Peyer's patch (tissue), 4 donors: Measurements from ENCODE around the gene IL10. TPM values are rescaled to one million over a fixed set of nuclear protein-coding genes. Genes with fewer than 3 reads are reported as not detected.

ENCODE experiments used
- DNase-seq, 3 donors: peaks; one replicate each; pipeline ENCODE4 v3.0.0-alpha.2; 2017 to 2019
- H3K27ac ChIP-seq, 4 donors: fragments of 200-600 bp; sonication (generic); one replicate each; pipeline ENCODE4 v1.5.1; 2016 to 2019
- H3K27me3 ChIP-seq, 2 donors: fragments of 200-600 bp; sonication (generic); one replicate each; pipeline ENCODE4 v1.5.1; 2019
- H3K36me3 ChIP-seq, 3 donors: fragments of 200-600 bp; sonication (generic); one replicate each; pipeline ENCODE4 v1.5.1; 2016 to 2019
- H3K4me1 ChIP-seq, 4 donors: fragments of 200-600 bp; sonication (generic); one replicate each; pipeline ENCODE4 v1.5.1; 2016 to 2019
- H3K4me3 ChIP-seq, 4 donors: fragments of 200-600 bp; sonication (generic); 1 replicate in 3 of 4; 2 replicates in 1 of 4; pipeline ENCODE4 v1.5.1; 2016 to 2019; ENCODE audit warnings: mild to moderate bottlenecking in 1 of 4
- H3K9me3 ChIP-seq, 4 donors: fragments of 200-600 bp; sonication (generic); one replicate each; pipeline ENCODE4 v1.5.1; 2016 to 2019; ENCODE audit warnings: mild to moderate bottlenecking in 1 of 4
- CTCF ChIP-seq, 6 experiments: fragments of 450-650 bp in 4 of 6; fragments of 200-600 bp in 2 of 6; sonication (generic) in 1 of 6; IDR thresholded peaks; one replicate each; pipeline ENCODE4 v1.5.1; 2017 to 2019; ENCODE audit warnings: antibody characterized with exemption in 6 of 6, mild to moderate bottlenecking in 3 of 6, moderate library complexity in 1 of 6
- POLR2A ChIP-seq, 2 donors: fragments of 450-650 bp; IDR thresholded peaks; one replicate each; pipeline ENCODE4 v1.5.1; 2017; ENCODE audit warnings: antibody characterized with exemption in 2 of 2, mild to moderate bottlenecking in 2 of 2, moderate library complexity in 2 of 2
- total RNA-seq, 4 donors: library from RNA; depleted of rRNA; stranded (reverse); fragments of >200 nt; gene quantifications; one replicate each; pipeline ENCODE4 v1.1.0, GENCODE V29; 2016

The IL10 gene
- total RNA-seq, 4 donors from 2014 or later: 0.85 to 2.0 TPM; not detected in 2

GRCh38 chr1:206742719-206743383 lies 29.4 kb downstream of the IL10 start:
- TF ChIP-seq CTCF (IDR thresholded peaks at IDR 0.05): no peak
- TF ChIP-seq POLR2A (IDR thresholded peaks at IDR 0.05): no peak
- Histone ChIP-seq H3K27ac (no peak overlapping the region), H3K27me3 (no peaks in the 10 kb centered on the region), H3K36me3 (no peaks in the 10 kb centered on the region), H3K9me3 (no peaks in the 10 kb centered on the region), H3K4me3 (no peak overlapping the region), H3K4me1 (peaks cover 0 to 10% (median 2%) of the 10 kb centered on the region in 4 donors)
- no peak for DNase-seq

DNA sequence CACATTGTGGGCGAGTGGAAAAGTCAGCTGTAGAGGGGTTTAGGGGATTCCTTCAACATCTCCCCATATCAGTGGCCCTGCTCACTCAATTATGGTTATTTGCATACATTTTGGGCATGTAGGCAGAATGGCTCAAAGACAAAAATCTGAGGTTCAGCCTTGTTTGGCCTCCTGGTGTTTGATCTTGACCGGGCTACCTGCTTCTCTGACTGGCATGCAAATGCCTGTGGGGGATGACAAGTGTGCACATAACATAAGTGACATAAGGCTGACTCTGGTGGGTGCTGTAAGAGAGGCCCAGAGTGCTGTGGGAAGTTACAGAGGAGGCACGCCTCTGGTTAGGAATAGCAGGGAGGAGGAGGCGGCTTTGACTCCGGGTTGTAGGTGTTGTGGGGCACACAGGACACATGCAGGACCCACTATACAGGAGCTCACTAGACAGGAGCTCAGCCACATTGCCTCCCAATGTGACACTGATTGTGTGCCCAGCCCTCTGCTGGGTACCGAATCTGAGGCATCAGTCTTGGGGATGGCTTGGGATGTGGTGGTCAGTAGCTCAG lies 31.1 kb downstream of the IL10 start:
- Histone ChIP-seq H3K4me1 (peaks cover 0 to 10% (median 2%) of the 10 kb centered on the region in 4 donors), H3K4me3 (no peak overlapping the region), H3K9me3 (no peaks in the 10 kb centered on the region), H3K27ac (peak overlapping the region in 1 of 4 donors; percentile 63), H3K36me3 (no peaks in the 10 kb centered on the region), H3K27me3 (no peaks in the 10 kb centered on the region)
- TF ChIP-seq CTCF (IDR thresholded peaks at IDR 0.05) (no peak), POLR2A (IDR thresholded peaks at IDR 0.05) (no peak)
- no peak for DNase-seq

DNA sequence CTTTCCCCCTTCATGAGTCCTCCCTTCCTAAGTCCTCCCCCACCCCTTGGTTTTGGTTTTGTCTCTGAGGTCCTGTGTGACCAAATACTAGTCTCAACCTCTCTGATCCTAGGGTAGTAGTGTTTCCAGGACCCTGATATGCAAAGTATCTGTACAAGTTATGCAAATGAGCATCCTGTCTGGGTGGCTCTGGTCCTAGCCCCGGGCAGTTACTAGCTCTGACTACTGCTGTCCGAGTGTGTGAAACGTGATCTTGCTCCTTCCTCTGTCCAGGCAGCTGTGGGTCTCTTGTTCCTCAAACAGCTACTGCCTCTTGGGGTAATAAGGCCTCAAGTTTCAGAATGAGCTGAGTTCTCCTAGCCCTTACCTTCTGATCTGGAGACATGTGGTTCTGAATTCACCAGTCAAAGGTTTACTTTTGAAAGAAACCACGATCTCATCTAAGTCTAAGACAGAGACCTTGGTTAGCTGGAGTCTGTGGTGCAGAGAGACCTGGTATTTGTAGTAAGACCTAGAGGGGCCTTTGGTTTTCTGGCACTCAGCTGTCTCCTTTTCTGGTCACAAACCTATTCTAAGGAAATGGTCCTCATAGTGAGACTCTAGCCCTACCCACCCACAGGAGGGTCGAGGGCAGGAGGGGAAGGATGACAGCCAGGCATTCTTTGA lies 32.8 kb downstream of the IL10 start:
- Histone ChIP-seq H3K4me3 (no peak overlapping the region), H3K4me1 (peaks cover 0 to 10% (median 4%) of the 10 kb centered on the region in 4 donors), H3K36me3 (peaks cover 0 to 4% (median 0%) of the 10 kb centered on the region in 3 donors), H3K27ac (peak overlapping the region in 2 of 4 donors; percentile 21 to 63), H3K9me3 (no peaks in the 10 kb centered on the region), H3K27me3 (no peaks in the 10 kb centered on the region)
- peak in 2 of 3 donors; percentile 64 to 69 for DNase-seq
- TF ChIP-seq CTCF (IDR thresholded peaks at IDR 0.05) (no peak), POLR2A (IDR thresholded peaks at IDR 0.05) (no peak)

DNA sequence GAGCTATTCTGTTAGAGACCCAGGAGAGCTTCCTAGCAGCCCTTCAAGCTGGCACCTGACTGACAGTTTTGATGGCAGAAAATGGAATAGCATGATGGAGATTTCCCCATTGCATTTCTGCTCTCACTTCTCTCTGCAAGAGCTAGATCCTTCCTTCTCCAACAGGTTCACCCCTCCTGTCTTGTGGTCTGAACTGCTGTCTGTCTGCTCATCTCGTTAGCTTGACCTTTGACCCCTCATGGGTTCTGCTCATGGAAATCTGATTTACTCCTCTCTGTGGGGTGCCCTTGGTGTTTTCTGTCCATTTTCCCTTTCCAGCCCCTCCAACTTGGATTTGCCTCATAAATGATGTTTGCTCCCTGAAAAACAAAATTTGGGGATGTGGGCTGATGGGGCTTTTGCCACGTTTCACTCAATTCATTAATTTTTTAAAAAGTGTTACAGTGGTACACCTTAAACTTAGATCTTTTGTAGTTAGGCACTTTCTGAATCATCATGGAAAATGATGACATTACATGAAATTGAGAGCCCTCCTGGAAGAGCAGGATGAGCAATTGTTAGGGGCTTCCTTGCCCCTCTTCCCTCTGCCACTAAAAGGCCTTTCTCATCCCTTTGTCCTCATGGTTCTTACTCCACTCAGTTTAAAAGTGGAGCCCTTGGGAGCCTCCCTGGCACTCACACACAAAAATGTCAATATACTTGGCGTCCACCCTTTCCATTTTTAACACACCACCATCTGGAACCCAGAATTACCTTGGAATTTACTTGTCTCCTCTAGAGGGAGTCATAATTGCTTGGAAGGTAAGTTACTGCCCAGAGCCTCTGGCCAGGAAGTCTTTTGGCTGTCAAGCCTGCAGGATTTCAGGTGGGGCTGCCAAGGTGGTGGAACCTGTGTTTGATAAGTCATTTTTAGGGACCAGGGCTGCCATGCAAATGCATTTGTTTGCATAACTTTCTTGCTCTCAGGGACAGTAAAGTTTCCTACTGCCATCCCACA lies 33.6 kb downstream of the IL10 start:
- H3K4me1 ChIP-seq: peaks cover 0 to 10% (median 5%) of the 10 kb centered on the region in 4 donors
- no peak overlapping the region for H3K4me3 ChIP-seq
- H3K27ac ChIP-seq: peak overlapping the region in 2 of 4 donors; percentile 59 to 63
- H3K36me3 ChIP-seq: peaks cover 0 to 7% (median 0%) of the 10 kb centered on the region in 3 donors
- TF ChIP-seq CTCF (IDR thresholded peaks at IDR 0.05) (peak in 3 of 6 experiments; percentile 8 to 19 (median 17)), POLR2A (IDR thresholded peaks at IDR 0.05) (no peak)
- H3K27me3 ChIP-seq: no peaks in the 10 kb centered on the region
- DNase-seq: no peak
- no peaks in the 10 kb centered on the region for H3K9me3 ChIP-seq

GRCh38 chr1:206737729-206738201 lies 34.5 kb downstream of the IL10 start:
- Histone ChIP-seq H3K9me3 (no peaks in the 10 kb centered on the region), H3K4me1 (peaks cover 0 to 10% (median 5%) of the 10 kb centered on the region in 4 donors), H3K36me3 (peaks cover 0 to 15% (median 0%) of the 10 kb centered on the region in 3 donors), H3K27me3 (no peaks in the 10 kb centered on the region), H3K27ac (peak overlapping the region; percentile 3 to 63 (median 46)), H3K4me3 (no peak overlapping the region)
- TF ChIP-seq CTCF (IDR thresholded peaks at IDR 0.05) (no peak), POLR2A (IDR thresholded peaks at IDR 0.05) (no peak)
- DNase-seq: no peak
